ENCODE results near the gene CASS4. TPM values are rescaled to one million over a fixed set of nuclear protein-coding genes. Genes with fewer than 3 reads are reported as not detected.
A peak's percentile ranks its signal among the peaks of the same experiment; 100 is the strongest.

Gene CASS4
- total RNA-seq, 1 donor from 2014 or later: 0.28 TPM

- no peak for ATAC-seq
These were observed 11.2 kb downstream of the CASS4 start for GRCh38 chr20:56423211-56423610.

- no peak for ATAC-seq
These were observed 11.8 kb downstream of the CASS4 start for GRCh38 chr20:56423886-56424285.

GRCh38 chr20:56424931-56425330 is 12.9 kb downstream of the CASS4 start:
- ATAC-seq: no peak

- ATAC-seq: no peak
These were observed 14.0 kb downstream of the CASS4 start for GRCh38 chr20:56426026-56426425.

GRCh38 chr20:56426926-56427325 is 14.9 kb downstream of the CASS4 start:
- no peak for ATAC-seq

GRCh38 chr20:56427797-56428196 is 15.7 kb downstream of the CASS4 start:
- no peak for ATAC-seq

GRCh38 chr20:56428410-56428809 is 16.4 kb downstream of the CASS4 start:
- ATAC-seq: peak; percentile 64

GRCh38 chr20:56428881-56429280 is 16.8 kb downstream of the CASS4 start:
- ATAC-seq: no peak

GRCh38 chr20:56429502-56429901 is 17.4 kb downstream of the CASS4 start:
- ATAC-seq: no peak

GRCh38 chr20:56429941-56430340 is 17.9 kb downstream of the CASS4 start:
- no peak for ATAC-seq

- ATAC-seq: no peak
These were observed 18.4 kb downstream of the CASS4 start for GRCh38 chr20:56430461-56430860.

- ATAC-seq: no peak
These were observed 18.9 kb downstream of the CASS4 start for GRCh38 chr20:56430957-56431356.

GRCh38 chr20:56431471-56431870 is 19.4 kb downstream of the CASS4 start:
- ATAC-seq: no peak

- ATAC-seq: no peak
These were observed 21.3 kb downstream of the CASS4 start for GRCh38 chr20:56433221-56433879.

GRCh38 chr20:56433880-56434255 is 21.8 kb downstream of the CASS4 start:
- ATAC-seq: no peak

- no peak for ATAC-seq
These were observed 25.3 kb downstream of the CASS4 start for GRCh38 chr20:56437196-56437960.

- ATAC-seq: no peak
These were observed 26.2 kb downstream of the CASS4 start for GRCh38 chr20:56438284-56438683.

GRCh38 chr20:56439771-56440291 is 27.8 kb downstream of the CASS4 start:
- no peak for ATAC-seq

- ATAC-seq: no peak
These were observed 28.4 kb downstream of the CASS4 start for GRCh38 chr20:56440346-56441007.

GRCh38 chr20:56442389-56443365 is 30.6 kb downstream of the CASS4 start:
- peak; percentile 49 for ATAC-seq

GRCh38 chr20:56443654-56444540 is 31.8 kb downstream of the CASS4 start:
- no peak for ATAC-seq

All from esophagus mucosa (tissue), 1 donor.